ENCODE data around the gene RBM38.

Gene RBM38

DNA sequence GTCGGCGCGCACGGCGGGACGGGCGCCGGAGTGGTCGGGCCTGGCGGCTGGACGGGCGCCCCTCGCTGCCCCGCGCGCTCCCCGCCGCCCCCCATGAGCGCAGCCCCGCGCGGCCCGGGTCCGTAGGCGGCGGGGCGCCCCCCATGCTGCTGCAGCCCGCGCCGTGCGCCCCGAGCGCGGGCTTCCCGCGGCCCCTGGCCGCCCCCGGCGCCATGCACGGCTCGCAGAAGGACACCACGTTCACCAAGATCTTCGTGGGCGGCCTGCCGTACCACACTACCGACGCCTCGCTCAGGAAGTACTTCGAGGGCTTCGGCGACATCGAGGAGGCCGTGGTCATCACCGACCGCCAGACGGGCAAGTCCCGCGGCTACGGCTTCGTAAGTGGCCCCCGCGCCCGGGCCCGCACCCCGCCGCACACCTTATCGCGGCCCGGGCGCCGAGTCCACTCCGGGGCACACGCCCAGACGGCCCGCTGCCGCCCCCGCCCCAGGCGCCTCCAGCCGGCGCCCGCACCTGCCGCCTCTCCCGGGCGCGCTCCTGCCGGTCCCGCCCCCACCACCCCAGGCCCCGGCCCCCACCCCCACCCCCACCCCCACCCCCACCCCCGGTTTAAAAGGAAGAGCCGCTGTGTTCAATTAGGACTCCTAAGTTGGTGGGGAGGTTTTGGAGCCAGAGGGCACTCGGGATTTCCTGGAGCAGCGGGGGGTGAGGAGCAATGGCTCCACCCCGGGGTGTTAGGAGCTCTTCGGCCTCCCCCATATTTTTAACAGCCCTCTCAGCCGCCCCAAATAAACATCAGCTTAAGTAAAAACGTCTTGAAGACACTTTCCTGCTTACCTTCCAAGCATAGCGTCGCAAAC, 474 bp downstream of the RBM38 start:
- ATAC-seq (no peak), DNase-seq (peak; percentile 37)

DNA sequence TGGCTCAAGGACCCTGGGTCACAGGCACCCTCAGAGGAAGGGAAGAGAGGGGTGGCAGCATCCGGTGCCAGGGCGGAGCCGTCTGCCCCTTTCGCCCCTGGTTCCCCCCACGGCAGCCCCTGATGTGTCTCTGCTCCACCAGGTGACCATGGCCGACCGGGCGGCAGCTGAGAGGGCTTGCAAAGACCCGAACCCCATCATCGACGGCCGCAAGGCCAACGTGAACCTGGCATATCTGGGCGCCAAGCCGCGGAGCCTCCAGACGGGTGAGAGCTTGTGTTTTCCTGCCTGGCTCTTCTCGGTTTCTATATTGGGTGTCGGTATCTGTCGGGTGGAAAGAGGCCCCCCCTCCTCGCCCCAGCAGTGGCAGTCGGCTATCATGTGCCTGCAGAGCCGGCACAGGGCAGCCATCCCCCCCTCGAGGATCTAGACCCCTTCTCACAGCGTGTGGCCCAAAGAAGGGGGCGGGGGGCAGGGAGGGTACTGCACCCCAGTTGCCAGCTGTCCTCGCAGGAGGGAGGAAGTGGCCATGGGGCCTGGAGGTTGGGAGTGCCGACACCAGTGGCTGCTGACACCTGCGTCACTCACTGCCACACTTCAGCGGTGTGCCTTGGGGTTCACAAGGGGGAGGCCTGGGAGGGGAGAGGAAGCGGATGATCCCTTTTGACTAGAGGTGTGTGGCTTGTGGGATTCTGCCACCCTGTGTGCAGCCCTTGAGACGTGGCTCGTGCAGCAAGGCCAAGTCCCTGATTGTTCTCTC, 1.5 kb downstream of the RBM38 start:
- DNase-seq, result peak; percentile 81
- peak; percentile 38 for ATAC-seq

DNA sequence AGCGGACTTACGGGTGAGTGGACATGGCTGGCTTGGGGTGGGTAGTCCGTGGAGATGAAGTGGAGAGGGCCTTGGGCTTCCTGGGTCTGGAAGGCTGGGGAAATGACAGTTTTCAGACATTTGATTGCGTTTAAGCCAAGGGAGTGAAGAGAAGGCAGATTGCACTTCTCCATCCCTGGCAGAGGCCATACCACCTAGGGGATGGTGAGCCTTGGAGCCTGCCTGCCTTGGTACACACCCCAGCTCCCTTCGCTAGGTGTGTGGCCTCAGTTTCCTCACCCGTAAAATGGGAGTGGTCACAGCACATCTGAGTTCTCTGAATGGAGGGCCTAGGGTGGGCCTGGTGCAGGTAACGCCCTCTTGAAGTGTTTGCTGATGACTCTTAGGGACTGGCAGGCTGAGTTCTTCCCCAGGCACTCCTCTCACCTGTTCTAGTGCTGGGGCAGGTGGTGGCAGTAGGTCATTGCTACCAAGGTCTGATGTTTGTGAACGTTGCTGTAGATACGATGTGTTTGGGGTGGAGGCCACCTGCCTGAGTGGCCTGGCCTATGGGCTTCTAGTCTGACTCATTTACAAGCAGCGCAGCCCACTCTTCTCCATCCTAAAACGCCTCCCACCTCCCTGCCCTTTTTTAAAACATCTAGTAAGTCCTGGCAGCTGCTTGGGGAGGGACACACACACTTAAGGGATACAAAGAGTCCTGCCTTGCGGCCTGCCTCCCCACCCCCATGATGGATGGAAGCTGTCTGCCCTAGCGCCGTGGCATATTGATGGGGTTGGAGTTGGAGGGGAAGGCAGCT, 2.3 kb downstream of the RBM38 start:
- DNase-seq (no peak), ATAC-seq (no peak)

DNA sequence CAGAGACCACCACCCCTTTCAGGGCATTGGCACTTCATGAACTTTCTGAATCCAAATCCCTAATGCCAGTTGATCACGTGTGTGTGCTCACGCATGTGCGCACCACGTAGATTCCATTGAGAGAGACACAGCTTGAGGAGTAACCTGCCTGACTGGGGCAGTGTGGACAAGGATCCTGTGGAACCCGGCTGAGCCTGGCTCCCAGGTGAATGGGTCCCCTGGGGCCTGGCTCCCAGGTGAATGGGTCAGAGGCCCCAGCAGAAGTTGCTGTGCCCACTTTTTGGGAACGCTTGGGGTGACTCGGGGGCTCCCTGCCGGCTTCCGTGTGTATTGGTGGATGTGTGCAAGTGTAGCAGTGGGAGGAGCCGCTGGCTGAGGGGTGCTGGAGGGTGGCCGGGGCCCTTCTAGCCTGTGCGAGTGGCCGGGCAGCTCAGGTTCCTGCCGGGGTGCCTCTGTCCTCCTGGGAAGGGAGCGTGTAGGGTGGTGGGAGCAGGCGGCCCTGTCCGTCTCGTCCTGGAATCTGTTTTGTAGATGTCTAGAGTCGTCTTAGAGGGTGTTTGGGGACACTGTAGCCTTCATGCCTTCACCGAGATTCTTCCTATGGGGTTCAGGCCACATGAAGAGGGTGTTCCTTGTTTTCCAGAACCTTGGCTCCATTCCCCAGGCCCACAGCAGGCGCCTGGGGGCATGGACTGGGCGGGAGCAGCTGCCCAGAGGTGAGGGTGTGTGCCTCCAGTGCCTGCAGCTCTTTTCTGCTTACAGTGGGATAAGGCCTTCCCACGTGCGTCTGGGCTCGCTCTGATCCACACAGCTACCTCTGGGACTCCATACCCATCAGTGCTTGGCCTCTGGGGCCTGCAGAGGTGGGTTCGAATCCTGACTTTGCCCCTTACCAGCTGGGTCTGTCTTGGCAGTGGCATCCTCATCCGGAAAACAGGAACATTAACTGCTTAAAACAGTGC, 3.2 kb downstream of the RBM38 start:
- no peak for ATAC-seq
- DNase-seq, result no peak

DNA sequence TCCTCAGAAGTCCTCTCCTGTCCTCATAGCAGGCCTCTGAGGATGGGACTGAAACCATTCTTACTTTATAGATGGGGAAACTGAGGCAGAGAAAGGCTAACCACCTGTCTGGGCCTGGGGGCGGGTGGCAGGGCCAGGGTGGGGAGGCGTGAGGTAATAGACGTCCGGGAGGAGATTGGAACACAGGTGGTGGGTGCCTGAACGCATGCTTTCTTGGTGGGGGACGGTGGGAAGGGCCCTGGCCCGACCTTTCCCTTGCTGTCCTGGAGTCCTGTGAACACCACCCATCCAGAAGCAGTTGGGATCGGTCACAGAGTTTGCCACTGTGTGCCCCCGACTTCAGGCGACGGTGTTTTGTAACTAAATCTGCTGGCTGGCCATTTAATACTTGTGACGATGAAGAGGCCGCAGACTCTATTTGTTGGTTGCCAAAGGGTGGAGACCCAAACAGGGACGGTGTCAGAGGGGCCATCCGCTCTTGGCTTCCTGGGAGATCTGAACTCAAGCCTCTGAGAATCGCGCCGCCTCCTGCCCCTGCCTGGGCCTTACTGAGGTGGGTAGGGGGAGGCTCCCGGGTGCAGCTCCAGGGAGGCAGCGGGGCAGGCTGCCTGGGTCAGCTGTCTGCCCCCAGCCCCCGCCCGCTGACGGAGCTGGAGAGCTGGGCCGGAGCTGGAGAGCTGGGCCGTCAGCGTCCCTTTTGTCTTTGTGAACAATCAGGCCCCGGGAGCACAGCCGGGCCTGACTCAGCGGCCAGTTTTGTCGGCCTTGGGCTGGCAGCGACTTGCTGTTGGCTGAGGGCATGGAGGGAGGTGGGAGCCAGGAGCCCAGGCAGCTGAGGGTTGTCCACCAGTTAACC, 4.1 kb downstream of the RBM38 start:
- DNase-seq, result no peak
- no peak for ATAC-seq

DNA sequence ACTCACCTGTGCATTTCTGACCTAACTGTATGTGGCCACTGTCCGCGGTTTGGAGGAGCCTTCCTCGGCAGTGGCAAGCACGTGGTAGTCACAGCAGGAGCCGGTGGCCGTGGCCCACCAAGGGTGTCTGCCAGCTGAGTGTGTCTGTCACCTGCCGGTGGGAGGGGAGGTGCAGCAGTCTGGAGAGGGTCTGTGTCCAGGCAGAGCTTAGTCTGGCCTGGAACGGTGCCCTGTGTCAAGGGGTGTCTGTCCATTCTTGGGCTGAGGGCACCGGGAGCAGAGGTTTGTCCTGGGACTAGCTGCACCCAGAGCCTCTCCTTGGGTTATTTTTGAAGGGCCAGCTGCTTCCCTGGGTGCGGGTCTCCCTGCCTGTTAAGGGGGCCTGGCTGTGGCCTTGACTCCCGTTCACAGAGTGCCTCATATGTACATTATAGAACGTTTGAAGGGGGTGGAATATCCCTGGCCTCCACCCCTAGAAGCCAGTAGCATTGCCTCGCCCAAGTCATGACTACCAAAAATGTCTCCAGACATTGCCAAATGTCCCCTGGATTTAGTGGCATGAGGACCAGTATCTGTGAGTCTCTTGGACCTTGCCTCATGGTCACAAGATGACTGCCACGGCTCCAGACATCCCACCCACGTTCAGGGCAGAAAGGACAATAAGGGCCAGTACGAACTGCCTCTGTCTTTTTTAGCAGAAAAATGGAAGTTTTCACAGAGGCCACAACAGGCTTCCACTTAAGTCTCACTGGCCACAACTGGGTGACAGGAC, 5.2 kb downstream of the RBM38 start:
- DNase-seq (no peak), ATAC-seq (no peak)

DNA sequence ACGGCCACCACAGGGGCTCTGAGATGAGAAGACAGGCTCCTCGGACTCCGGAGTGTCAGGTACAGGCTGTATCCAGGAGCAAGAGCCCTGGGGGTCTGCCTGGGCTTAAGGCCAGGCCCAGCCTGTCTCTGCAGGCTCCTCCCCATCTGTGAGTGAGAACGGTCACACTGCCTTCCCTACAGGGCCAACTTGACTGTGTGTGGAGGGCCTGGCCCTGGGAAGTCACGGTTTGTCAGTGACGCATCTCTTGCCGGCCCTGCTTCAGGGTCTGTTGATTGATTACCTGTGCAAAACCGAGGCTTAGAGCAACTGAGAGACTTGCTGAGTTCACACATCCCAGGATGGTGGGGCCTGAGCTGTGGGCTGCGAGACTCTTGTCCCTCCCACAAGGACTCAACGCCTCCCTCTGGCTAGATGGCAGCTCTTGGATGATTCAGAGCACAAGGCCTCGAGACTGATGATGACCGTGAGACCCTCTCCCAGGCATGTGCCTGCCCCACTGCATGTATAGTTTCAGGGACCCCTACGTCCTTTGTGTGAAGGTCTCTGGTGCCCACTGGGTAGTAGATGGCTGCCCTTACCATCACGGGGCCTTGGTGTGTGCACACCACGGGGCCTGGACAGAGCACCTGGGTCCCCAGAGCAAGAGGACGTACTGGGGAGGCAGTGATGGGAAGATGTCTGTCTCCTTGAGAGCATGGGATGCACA, 5.9 kb downstream of the RBM38 start:
- ATAC-seq (no peak), DNase-seq (peak; percentile 44)

DNA sequence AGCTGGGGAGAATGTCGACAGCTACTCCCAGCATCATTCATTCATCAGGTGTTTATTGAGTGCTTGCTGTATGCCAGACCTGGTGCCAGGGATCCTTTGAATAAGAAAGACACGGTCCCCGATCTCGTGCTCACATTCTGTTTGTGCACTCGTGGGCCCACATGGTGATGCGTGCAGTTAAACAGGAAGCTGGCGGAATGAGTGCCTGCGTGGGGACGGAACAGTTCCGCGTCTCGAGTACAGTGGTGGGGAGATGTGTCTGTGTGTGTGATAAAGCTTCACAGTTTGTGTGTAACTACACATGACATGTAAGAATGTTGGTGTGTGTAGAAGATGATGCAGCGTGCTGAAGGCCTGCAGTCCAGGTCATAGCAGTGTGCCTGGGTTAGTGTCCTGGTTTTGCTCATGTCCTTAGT, 6.5 kb downstream of the RBM38 start:
- ATAC-seq (no peak), DNase-seq (peak; percentile 53)

DNA sequence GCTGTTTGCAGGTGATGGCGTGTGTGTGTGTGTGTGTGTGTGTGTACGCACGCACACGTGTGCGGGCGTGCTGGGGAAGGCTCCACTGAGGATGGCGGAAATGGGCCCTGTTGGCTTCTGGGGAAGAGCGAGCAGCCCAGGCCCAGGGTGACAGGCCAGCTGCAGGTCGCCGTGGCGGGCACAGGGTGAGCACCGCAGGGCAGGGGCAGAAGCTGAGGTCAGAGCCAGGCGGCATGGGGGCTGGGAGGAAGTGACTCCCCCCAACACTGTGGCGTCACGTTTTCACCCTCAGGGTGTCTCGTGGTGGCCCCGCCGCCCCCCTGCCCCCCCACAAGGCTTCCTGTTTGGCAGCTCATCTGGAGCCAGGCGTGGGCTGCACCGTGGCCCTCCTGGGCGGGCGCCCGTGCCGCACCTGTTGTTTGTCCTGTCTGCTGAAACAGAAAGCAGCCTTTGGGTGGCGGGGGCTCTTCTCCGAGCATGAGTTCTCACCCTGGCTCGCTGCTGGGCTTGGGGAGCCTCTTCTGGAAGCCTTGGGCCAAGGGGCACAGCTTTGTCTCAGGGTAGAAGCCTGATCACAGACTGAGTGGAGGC, 7.1 kb downstream of the RBM38 start:
- peak; percentile 75 for ATAC-seq
- DNase-seq, result peak; percentile 88

DNA sequence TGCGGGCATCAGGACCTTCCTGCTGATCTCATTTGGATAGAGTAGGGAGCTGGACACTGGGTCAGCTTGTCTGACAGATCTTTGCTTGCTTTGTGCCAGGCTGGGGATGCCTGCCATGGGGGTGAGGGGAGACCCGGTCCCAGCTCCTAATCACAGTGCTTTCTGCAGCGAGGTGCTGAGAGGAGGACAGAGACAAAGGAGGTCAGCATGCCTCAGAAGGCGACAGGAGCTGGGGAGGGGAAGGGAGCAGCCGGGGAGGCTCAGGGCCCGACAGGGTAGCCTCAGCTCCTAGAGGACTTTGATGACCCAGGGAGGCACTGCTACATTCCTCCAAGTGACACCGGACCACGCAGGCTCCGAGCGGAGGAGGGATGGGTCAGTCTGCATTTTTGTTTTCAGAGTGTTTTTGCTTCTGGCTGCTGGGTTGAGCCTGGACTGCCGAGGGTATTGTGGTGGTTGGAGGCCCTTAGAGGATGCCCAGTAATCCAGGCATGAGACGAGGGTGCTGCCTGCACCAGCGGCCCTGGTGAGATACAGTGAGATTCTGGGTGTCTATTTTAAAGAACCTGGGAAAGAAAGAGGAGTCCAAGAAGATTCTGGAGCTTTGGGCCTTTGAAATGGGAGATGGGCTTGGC, 7.8 kb downstream of the RBM38 start:
- no peak for DNase-seq
- no peak for ATAC-seq

DNA sequence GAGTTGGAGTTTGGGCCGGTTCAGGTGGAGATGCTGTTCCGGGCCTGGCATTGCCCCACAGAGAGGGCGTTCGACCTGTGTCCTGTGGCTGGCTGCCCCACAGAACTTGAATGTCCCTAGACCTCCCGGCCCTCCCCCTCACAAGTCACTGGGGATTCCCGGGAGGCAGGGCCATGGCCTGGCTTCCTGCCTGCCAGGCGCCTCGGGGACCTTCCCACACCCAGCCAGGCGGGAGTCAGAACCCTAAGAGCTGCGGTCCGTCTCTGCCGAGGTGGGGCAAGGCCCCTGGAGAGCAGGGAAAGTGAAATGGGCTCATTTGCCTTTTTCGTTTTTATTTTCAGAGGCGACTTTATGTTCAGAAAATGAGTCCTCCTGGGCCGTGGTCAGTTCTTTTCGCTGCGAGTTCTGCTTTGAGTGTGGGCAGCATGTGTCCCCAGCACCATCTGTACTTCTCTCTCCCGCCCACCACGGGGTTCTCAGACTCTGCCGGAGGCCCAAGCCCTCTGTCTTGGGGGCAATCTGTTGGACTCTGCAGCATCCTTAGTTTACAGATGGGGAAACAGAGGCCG, 8.5 kb downstream of the RBM38 start:
- peak; percentile 75 for DNase-seq
- peak; percentile 52 for ATAC-seq

DNA sequence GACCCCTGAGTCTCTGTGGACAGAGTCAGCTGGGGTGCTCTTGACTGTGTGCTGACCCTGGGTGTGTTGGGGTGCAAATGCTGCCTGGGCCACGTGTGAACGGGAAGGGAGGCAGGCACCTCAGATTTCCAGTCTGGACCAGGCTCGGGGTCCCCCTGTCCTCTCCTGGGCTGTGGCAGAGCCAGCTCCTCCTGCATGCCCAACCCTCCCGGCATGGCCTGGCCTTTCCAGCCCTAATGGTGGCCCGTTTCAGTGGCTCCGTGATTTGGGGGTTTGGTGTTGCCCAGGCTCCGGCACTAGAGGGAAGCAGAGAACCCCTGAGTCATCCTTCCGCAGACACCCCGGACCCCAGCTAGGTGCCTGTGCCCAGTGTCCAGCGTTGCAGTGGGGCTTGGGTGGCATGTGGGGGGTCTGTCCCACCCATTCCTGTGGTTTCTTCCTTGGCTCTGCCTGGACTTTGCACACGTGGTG, 9.1 kb downstream of the RBM38 start:
- ATAC-seq, result no peak
- DNase-seq, result peak; percentile 51

DNA sequence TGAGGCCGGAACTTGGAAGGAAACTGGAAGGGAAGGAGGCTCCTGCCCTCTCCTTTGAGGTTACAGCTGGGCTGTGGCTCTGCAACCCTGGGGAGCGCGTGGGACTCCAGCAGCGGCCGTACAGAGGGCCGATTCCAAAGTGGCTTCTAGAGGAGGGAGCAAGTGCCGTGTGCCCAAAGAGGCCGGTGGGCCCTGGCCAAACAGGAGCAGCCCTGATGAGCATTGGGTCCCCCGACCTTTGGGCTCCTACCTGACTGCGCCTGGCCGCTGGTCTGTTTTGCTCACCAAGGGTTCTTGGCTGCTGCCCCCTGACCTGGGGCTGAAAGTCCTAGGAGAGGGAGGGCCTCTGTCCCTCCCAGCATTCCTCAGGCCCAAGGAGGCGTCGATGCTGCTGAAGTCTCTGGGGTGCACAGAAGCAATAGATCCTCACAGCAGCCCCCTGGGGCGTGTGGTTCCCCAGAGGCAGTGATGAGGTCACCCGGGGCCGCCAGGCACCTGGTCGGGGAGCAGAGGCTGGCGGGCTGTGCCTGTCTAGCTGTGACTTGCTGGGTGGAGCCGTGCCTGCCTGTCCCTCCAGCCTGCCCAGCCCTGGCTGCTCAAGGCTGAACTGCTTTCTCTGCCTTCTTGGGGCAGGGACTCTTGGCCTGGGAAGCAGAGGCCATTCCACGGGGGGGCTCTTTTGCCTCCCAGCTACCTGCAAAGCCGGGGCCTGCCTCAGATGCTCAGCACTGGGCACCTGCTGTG, 9.8 kb downstream of the RBM38 start:
- ATAC-seq, result no peak
- peak; percentile 56 for DNase-seq

DNA sequence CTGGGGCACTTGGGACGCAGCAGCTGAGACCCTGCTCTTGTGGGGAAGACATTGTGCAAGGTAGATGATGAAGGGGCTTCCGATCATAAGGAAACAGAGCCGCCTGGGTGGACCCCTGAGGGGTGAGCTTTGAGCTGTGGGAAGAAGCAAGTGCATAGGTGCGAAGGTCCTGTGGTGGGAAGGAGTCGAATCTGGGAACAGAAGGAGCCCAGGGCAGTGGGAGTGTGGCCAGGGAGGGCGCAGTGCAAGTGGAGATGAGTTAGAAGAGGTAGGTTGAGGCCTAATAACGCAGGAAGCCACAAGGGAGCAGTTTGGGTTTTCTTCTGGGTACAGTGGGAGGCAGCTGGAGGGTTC, 10.3 kb downstream of the RBM38 start:
- DNase-seq (no peak), ATAC-seq (no peak)

DNA sequence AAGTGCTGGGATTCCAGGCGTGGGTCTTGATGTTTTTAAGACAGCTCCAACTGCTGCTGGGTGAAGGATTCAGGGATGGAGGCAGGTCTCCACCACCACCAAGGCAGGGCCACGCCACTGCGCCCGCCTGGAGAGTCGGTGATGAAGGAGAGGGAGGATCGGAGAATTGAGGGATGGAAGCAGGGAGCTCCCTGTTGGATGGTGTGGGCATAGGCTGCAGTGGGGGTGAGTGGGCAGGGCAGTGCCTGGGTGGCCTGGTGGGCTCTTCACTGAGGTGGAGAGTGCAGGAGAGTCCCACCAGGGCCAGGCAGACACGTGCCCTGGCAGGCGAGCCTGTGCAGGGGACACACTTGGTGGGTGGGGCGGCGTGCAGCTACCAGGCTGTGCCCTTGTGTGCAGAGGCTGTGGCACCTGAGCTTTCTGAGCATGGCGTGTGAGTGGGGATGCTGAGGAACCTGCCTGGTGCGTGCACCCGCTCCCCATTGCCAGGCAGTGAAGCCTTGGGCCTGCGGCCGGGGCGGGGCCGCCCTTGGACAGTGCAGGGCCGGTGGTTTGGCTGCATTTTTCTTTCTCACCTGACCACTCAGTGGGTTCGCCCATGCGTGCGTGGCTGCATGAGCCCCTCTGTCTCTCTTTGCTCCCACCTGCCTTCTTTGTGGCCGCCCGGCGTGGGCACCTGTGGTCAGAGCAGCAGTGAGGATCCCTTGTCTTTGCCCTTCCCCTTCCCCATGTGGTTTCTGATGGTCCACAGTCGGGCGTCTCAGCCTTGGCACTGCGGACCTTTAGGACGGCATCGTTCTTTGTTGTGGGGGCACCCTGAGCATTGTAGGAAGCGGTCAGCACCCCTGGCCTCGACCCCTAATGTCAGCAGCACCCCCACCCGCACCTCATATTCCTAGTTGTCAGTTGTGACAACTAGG, 11.3 kb downstream of the RBM38 start:
- ATAC-seq, result no peak
- DNase-seq, result no peak

DNA sequence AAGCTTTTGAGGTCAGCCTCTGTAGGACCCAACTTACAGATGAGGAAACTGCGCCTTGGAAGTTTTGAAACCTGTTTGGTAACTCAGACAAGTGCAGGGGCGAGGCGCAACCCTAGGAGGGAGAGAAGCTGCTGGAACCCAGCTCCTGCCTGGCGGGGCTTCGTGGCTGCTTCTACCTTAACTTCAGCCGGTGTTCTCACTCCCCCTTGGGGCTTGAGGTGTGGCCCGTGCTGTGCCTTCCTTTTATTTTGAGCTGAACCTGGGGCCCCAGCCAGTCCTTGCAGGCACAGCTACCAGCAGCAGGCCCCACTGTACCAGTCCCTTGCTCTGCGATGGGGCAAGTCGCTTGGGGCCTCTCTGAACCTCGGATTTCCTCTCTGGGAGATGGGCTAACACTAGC, 12.0 kb downstream of the RBM38 start:
- ATAC-seq (no peak), DNase-seq (no peak)
